Kidney epithelial cell (primary cell): ENCODE measurements around the gene PITPNB. TPM values are rescaled to one million over a fixed set of nuclear protein-coding genes. Genes with fewer than 3 reads are reported as not detected.

ENCODE experiments used
- DNase-seq: peaks from one replicate; pipeline ENCODE4 v3.0.0-alpha.2; 2010; ENCODE audit warnings: low read depth
- H3K27me3 ChIP-seq: 2 replicates; pipeline ENCODE4 v1.6.0; 2011; ENCODE audit warnings: low read length; ENCODE audit not compliant: control insufficient read depth, insufficient read depth
- H3K36me3 ChIP-seq: 2 replicates; pipeline ENCODE4 v1.5.1; 2011; ENCODE audit warnings: low read length; ENCODE audit not compliant: control insufficient read depth, insufficient read depth
- H3K4me3 ChIP-seq: 2 replicates; pipeline ENCODE4 v1.5.1; 2011; ENCODE audit warnings: low read depth, mild to moderate bottlenecking, control low read depth, low read length
- total RNA-seq: library from RNA; depleted of rRNA; stranded (reverse); fragments of >200 nt; gene quantifications from 2 replicates; pipeline ENCODE4 v1.2.3, GENCODE V29; 2015
- TF ChIP-seq, protein P1 (sequence below): IDR thresholded peaks from 2 replicates; pipeline ENCODE4 v1.5.1; 2011; ENCODE audit warnings: mild to moderate bottlenecking, moderate library complexity, low read length, control low read depth, inconsistent platforms; ENCODE audit not compliant: insufficient read depth, poor library complexity, severe bottlenecking

Gene PITPNB
- total RNA-seq, 1 donor from 2014 or later: 32.3 TPM

DNA sequence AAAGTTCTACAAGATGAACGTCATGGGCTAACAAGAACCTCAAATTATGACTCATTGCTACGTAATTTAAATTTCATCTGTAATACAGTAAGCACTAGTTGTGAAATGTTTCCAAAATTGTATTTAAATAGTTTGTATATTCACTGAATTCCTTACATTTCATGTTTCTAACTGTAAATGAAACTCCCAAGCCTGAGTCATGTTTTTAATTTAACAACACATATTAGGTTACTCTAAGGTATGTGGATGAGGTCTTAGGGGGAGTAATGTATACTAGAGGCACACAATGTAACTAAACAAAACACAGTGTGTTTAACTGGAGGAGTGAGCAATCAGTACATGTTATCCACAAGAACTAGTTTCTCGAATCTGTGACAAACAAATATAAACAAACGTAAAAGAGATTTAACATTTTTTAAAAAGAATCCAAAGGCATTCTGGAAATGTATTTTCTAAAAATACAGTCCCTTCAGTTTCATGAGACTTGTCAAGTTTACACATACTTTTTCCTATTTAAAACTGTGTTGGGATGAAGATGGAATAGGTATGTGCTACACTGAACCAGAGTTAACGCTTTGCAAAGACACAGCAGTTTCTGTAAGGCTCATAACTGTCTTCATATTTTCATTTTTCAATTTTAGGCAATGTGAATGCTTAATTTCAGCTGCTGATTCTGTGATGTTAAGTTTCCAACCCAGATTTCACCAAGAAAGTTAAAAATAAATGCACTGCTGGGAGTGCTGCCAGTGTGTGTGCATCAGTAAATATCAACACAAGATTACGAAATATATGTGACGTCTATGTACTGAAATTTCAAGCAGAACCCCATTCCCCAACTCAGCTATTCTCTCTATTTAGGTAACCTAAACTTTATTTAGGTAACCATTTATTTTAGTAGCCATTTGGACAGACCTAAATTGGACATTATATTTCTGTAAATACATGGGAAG lies 52.6 kb downstream of the PITPNB start:
- H3K4me3 ChIP-seq: no peak overlapping the region

DNA sequence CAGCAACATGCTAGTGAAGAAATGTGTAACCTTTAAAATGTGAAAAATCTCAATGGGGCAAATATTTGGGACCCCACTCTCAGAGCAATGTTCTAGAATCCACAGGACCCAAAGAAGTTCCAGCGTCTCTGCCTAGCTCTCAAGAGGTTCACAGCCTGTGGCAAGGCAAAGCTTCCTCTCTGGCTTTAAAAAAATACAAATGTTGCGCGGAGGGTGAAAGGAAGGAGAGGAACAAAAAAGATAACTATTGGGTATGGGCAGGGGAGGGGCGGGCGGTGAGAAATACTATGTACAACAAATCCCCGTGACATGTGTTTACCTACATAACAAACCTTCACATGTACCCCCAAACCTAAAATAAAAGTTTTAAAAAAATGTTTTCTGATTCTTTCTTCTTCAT lies 53.6 kb downstream of the PITPNB start:
- no peaks in the 10 kb centered on the region for H3K36me3 ChIP-seq
- TF ChIP-seq, protein P1, sequence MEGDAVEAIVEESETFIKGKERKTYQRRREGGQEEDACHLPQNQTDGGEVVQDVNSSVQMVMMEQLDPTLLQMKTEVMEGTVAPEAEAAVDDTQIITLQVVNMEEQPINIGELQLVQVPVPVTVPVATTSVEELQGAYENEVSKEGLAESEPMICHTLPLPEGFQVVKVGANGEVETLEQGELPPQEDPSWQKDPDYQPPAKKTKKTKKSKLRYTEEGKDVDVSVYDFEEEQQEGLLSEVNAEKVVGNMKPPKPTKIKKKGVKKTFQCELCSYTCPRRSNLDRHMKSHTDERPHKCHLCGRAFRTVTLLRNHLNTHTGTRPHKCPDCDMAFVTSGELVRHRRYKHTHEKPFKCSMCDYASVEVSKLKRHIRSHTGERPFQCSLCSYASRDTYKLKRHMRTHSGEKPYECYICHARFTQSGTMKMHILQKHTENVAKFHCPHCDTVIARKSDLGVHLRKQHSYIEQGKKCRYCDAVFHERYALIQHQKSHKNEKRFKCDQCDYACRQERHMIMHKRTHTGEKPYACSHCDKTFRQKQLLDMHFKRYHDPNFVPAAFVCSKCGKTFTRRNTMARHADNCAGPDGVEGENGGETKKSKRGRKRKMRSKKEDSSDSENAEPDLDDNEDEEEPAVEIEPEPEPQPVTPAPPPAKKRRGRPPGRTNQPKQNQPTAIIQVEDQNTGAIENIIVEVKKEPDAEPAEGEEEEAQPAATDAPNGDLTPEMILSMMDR: no peak

More for the DNA sequence above, 52.6 kb downstream of the PITPNB start:
- peak; percentile 19 for DNase-seq
- Histone ChIP-seq H3K36me3 (no peaks in the 10 kb centered on the region), H3K27me3 (no peaks in the 10 kb centered on the region)
- TF ChIP-seq, protein P1: no peak

DNA sequence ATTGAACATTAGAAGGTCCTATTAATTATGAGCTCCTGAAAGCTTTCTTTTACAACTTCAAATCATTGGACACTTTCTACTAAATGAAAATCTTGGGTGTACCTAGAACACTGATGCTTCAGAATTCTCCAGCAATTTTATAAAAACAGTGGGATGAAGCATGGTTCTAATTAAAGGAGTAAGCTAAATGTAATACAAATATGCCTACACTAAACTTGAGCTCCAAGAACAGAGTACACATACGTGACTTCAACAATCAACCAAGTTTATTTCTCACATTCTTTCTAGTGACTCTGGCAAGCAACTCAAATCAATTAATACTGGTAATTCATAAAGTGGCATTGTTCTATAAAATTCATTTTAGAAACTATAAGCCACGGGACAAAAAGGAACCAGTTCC lies 55.5 kb downstream of the PITPNB start:
- H3K4me3 ChIP-seq: no peak overlapping the region
- no peak for DNase-seq
- no peaks in the 10 kb centered on the region for H3K36me3 ChIP-seq
- TF ChIP-seq, protein P1: no peak
- no peaks in the 10 kb centered on the region for H3K27me3 ChIP-seq

More for the DNA sequence above, 53.6 kb downstream of the PITPNB start:
- no peak for DNase-seq
- Histone ChIP-seq H3K27me3 (no peaks in the 10 kb centered on the region), H3K4me3 (no peak overlapping the region)

DNA sequence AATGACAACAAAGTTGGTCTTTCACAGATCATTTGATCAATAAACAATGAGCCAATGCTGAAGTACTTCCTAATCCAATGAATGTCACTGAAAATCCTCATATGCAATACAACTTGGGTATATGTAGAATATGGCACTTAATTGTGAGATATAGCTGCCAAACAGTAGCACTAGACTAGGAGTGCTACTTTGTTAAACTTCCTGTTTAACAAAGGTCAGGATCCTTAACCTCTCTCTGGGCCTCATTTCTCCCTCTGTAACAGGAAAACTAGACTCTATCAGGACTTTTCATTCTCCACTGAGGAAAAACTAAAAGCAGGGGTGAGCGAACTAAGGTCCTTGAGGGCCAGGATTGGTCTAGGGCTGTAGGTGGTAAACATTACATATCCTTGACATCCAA lies 56.1 kb downstream of the PITPNB start:
- Histone ChIP-seq H3K4me3 (no peak overlapping the region), H3K27me3 (no peaks in the 10 kb centered on the region), H3K36me3 (no peaks in the 10 kb centered on the region)
- DNase-seq: no peak
- TF ChIP-seq, protein P1: no peak

DNA sequence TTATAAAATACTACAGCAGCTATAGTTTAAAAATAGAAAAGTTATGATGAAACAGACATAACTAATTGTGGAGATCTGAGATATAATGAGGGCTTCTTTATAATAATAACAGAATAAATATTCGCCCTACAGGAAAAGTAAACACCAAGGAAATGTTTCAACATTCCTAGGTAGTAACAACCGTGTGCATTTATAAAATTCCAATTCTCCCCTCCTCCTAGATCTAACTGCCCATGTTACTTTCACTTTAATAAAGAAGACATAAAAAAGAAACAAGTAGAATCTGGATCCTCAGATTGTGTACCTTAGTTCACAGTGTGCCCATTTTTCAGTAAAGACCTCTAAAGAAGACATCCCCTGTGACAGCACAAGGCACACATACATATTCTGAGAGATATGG lies 59.7 kb downstream of the PITPNB start:
- DNase-seq: no peak
- no peaks in the 10 kb centered on the region for H3K27me3 ChIP-seq
- no peak overlapping the region for H3K4me3 ChIP-seq
- TF ChIP-seq, protein P1: no peak
- peaks cover 5% of the 10 kb centered on the region for H3K36me3 ChIP-seq

DNA sequence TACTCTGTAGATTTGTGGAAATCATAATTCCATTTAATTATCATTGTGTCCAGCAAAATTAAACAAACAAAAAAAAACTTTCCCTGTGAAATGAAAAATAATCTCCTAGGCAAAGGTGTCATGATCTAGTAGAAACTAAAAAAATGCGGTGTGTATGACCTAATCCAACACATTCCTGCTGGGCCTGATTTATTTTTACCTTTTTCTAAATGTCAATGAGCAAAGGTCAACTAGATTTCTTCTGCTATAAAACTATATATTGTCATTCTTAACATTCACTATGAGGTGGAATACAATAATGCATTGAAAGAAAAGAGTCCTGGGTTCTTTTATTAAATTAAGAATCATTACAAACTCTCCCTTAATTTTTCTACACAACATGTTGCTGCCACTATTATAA lies 60.4 kb downstream of the PITPNB start:
- Histone ChIP-seq H3K36me3 (peaks cover 5% of the 10 kb centered on the region), H3K4me3 (no peak overlapping the region)
- DNase-seq: no peak

More for the DNA sequence above, 60.4 kb downstream of the PITPNB start:
- TF ChIP-seq, protein P1: no peak
- no peaks in the 10 kb centered on the region for H3K27me3 ChIP-seq
